ENCODE results near the gene TAF11. TPM values are rescaled to one million over a fixed set of nuclear protein-coding genes. Genes with fewer than 3 reads are reported as not detected.
A peak's percentile ranks its signal among the peaks of the same experiment; 100 is the strongest.

TAF11 gene
- polyA plus RNA-seq, 3 donors, result 22.9 to 29.9 (median 26.0) TPM

DNA sequence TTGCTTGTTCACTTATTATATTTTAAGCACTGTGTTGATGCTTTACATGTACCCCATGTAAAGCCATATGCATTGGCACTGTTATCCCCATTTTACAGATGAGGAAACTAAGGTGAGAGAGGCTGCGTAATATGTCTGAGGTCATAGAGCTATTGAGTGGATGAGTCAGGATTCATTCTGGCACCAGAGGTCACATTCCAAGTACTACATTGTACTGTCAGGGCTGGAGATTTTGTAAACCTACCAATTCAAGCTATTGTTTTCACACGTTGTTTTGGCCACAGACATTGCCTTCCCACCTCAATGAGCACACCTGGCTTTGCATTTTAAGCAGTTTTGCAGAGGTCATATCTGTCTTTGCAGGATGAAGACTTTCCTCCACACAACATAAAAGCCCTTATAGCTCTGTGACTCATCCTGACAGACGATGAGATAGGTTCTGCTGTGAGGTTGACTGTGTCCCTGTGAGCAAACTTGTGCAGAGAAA is 34.4 kb upstream of the TAF11 start:
- Histone ChIP-seq H2AFZ (ENCODE audit: insufficient read depth, low read depth, low read length, poor library complexity, severe bottlenecking) (no peak overlapping the region), H3K36me3 (replicated peaks in 1 of 2; ENCODE audit: control insufficient read depth in 1 of 2, insufficient read depth in 2 of 2, low read length in 2 of 2) (peaks cover 0 to 25% of the 10 kb centered on the region in 2 donors), H3K4me2 (replicated peaks; ENCODE audit: extremely low read depth, low read length, poor library complexity, severe bottlenecking) (no peak overlapping the region), H3K4me3 (replicated peaks in 1 of 3; ENCODE audit: low read depth in 2 of 3, low read length in 3 of 3) (no peak overlapping the region), H3K9me3 (replicated peaks in 1 of 2; ENCODE audit: control insufficient read depth in 1 of 2, insufficient read depth in 1 of 2, low read length in 2 of 2) (no peaks in the 10 kb centered on the region), H3K9ac (ENCODE audit: insufficient read depth, low read length, poor library complexity, severe bottlenecking) (no peak overlapping the region), H3K4me1 (ENCODE audit: control insufficient read depth in 1 of 2, insufficient read depth in 2 of 2, low read length in 2 of 2) (peaks cover 0 to 2% of the 10 kb centered on the region in 2 donors), H3K27me3 (ENCODE audit: control insufficient read depth in 2 of 2, insufficient read depth in 2 of 2, low read length in 2 of 2) (no peaks in the 10 kb centered on the region), H4K20me1 (ENCODE audit: insufficient read depth, low read length) (peaks cover 86% of the 10 kb centered on the region), H3K27ac (ENCODE audit: low read depth in 1 of 2, low read length in 2 of 2) (no peak overlapping the region), H3K79me2 (ENCODE audit: insufficient read depth, low read length) (peaks cover 41% of the 10 kb centered on the region)
- no peak overlapping the region for H3K4me3 Mint-ChIP-seq
- WGBS (ENCODE audit: insufficient coverage), result no CpG with 5 or more reads among the region's 3 CpGs
- no peaks in the 10 kb centered on the region for H3K27me3 Mint-ChIP-seq (ENCODE audit: low read depth in 3 of 3)
- TF ChIP-seq, protein P1, sequence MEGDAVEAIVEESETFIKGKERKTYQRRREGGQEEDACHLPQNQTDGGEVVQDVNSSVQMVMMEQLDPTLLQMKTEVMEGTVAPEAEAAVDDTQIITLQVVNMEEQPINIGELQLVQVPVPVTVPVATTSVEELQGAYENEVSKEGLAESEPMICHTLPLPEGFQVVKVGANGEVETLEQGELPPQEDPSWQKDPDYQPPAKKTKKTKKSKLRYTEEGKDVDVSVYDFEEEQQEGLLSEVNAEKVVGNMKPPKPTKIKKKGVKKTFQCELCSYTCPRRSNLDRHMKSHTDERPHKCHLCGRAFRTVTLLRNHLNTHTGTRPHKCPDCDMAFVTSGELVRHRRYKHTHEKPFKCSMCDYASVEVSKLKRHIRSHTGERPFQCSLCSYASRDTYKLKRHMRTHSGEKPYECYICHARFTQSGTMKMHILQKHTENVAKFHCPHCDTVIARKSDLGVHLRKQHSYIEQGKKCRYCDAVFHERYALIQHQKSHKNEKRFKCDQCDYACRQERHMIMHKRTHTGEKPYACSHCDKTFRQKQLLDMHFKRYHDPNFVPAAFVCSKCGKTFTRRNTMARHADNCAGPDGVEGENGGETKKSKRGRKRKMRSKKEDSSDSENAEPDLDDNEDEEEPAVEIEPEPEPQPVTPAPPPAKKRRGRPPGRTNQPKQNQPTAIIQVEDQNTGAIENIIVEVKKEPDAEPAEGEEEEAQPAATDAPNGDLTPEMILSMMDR (IDR thresholded peaks at IDR 0.05), result no peak
- DNase-seq, result no peak
- no peak overlapping the region for H3K27ac Mint-ChIP-seq
- intact Hi-C loops (cut with micrococcal nuclease), result no loop called here
- peaks cover 20% of the 10 kb centered on the region for H3K4me1 Mint-ChIP-seq
- H3K36me3 Mint-ChIP-seq, result peaks cover 9 to 28% of the 10 kb centered on the region in 2 donors
- H3K9me3 Mint-ChIP-seq, result no peaks in the 10 kb centered on the region

- TF ChIP-seq, protein P1 (IDR thresholded peaks at IDR 0.05), result no peak
- H3K27ac Mint-ChIP-seq, result peak overlapping the region in 1 of 7 donors; percentile 64
- H3K27ac ChIP-seq (ENCODE audit: low read depth in 1 of 2, low read length in 2 of 2), result no peak overlapping the region
Observed at GRCh38 chr6:34920097-34920496, 32.3 kb upstream of the TAF11 start.

More at GRCh38 chr6:34920097-34920496, 32.3 kb upstream of the TAF11 start:
- WGBS (ENCODE audit: insufficient coverage), result 100% methylated on average over 3 of the region's 4 CpGs
- H3K4me3 Mint-ChIP-seq, result no peak overlapping the region
- no peak for DNase-seq
- H3K27me3 ChIP-seq (ENCODE audit: control insufficient read depth in 2 of 2, insufficient read depth in 2 of 2, low read length in 2 of 2), result no peaks in the 10 kb centered on the region
- no peak overlapping the region for H2AFZ ChIP-seq (ENCODE audit: insufficient read depth, low read depth, low read length, poor library complexity, severe bottlenecking)
- H3K27me3 Mint-ChIP-seq (ENCODE audit: low read depth in 3 of 3), result no peaks in the 10 kb centered on the region
- no peak overlapping the region for H3K9ac ChIP-seq (ENCODE audit: insufficient read depth, low read length, poor library complexity, severe bottlenecking)
- peaks cover 44% of the 10 kb centered on the region for H3K79me2 ChIP-seq (ENCODE audit: insufficient read depth, low read length)
- H3K4me1 Mint-ChIP-seq, result peaks cover 22% of the 10 kb centered on the region
- peaks cover 9 to 28% of the 10 kb centered on the region in 2 donors for H3K36me3 Mint-ChIP-seq
- intact Hi-C loops (cut with micrococcal nuclease), result no loop called here
- no peaks in the 10 kb centered on the region for H3K9me3 Mint-ChIP-seq
- H3K4me3 ChIP-seq (replicated peaks in 1 of 3; ENCODE audit: low read depth in 2 of 3, low read length in 3 of 3), result no peak overlapping the region
- peaks cover 0 to 30% of the 10 kb centered on the region in 2 donors for H3K36me3 ChIP-seq (replicated peaks in 1 of 2; ENCODE audit: control insufficient read depth in 1 of 2, insufficient read depth in 2 of 2, low read length in 2 of 2)
- no peak overlapping the region for H3K4me2 ChIP-seq (replicated peaks; ENCODE audit: extremely low read depth, low read length, poor library complexity, severe bottlenecking)
- H3K9me3 ChIP-seq (replicated peaks in 1 of 2; ENCODE audit: control insufficient read depth in 1 of 2, insufficient read depth in 1 of 2, low read length in 2 of 2), result no peaks in the 10 kb centered on the region
- peaks cover 87% of the 10 kb centered on the region for H4K20me1 ChIP-seq (ENCODE audit: insufficient read depth, low read length)
- peaks cover 0 to 2% of the 10 kb centered on the region in 2 donors for H3K4me1 ChIP-seq (ENCODE audit: control insufficient read depth in 1 of 2, insufficient read depth in 2 of 2, low read length in 2 of 2)
